ENCODE data around the gene GPR75. TPM values are rescaled to one million over a fixed set of nuclear protein-coding genes. Genes with fewer than 3 reads are reported as not detected.

Gene GPR75
- total RNA-seq, 1 experiment from 2014 or later: 5.3 TPM

DNA sequence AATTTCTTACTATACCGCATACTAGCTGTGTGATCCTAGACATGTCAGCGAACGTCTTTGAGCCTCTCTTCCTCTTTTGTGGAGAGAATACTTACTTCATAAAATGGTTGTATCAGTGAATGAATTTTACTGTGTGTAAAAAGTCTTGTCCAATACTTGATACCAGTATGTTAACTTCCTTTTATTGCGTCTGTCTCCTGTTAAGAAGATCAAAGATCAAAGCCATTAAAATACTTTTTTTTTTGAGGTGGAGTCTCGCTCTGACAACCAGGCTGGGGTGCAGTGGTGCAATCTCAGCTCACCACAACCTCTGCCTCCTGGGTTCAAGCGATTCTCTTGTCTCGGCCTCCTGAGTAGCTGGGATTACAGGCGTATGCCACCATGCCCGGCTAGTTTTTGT is 39.7 kb downstream of the GPR75 start:
- Histone ChIP-seq H3K23ac (ENCODE audit: insufficient read length, low read depth, low read length) (no peak overlapping the region), H3K27ac (ENCODE audit: insufficient read length, low read depth, low read length) (no peak overlapping the region), H2AK5ac (ENCODE audit: insufficient read length, low read length) (no peak overlapping the region), H4K8ac (replicated peaks; ENCODE audit: insufficient read length, low read depth, low read length) (no peak overlapping the region), H2BK5ac (ENCODE audit: insufficient read length, low read length) (no peak overlapping the region), H3K27me3 (ENCODE audit: insufficient read depth, low read length) (no peaks in the 10 kb centered on the region), H3K79me1 (ENCODE audit: insufficient read depth, low read depth, low read length, poor library complexity, severe bottlenecking) (no peaks in the 10 kb centered on the region), H3K56ac (ENCODE audit: insufficient read length, low read depth, low read length) (no peak overlapping the region), H4K91ac (ENCODE audit: insufficient read length, low read depth, low read length) (no peak overlapping the region), H3K23me2 (ENCODE audit: insufficient read length, low read depth, low read length, poor library complexity, severe bottlenecking) (no peaks in the 10 kb centered on the region), H3K4me2 (ENCODE audit: insufficient read depth, insufficient read length, low read length) (no peak overlapping the region), H3K4ac (ENCODE audit: low read depth, low read length) (no peak overlapping the region), H3K79me2 (ENCODE audit: insufficient read depth, low read length) (no peaks in the 10 kb centered on the region), H3K9me3 (ENCODE audit: control insufficient read depth, low read depth, low read length) (no peaks in the 10 kb centered on the region), H2BK120ac (ENCODE audit: low read depth, low read length, poor library complexity, severe bottlenecking) (no peak overlapping the region), H2BK20ac (ENCODE audit: low read depth, low read length, poor library complexity, severe bottlenecking) (no peak overlapping the region), H3K9ac (ENCODE audit: extremely low read depth, insufficient read length, low read length) (no peak overlapping the region), H4K20me1 (ENCODE audit: control insufficient read depth, insufficient read depth, insufficient read length) (no peaks in the 10 kb centered on the region), H3T11ph (ENCODE audit: low read length) (no peak overlapping the region), H3K14ac (ENCODE audit: insufficient read depth, low read length) (no peak overlapping the region), H2BK12ac (ENCODE audit: insufficient read length, low read depth, low read length) (no peak overlapping the region), H4K5ac (ENCODE audit: insufficient read length, low read depth, low read length) (no peak overlapping the region), H2AFZ (ENCODE audit: low read length) (no peak overlapping the region), H3K18ac (ENCODE audit: insufficient read length, low read depth, low read length) (no peak overlapping the region), H3K4me1 (ENCODE audit: insufficient read depth, low read length) (no peaks in the 10 kb centered on the region), H2BK15ac (ENCODE audit: low read depth, low read length) (no peak overlapping the region)
- TF ChIP-seq, protein P1, sequence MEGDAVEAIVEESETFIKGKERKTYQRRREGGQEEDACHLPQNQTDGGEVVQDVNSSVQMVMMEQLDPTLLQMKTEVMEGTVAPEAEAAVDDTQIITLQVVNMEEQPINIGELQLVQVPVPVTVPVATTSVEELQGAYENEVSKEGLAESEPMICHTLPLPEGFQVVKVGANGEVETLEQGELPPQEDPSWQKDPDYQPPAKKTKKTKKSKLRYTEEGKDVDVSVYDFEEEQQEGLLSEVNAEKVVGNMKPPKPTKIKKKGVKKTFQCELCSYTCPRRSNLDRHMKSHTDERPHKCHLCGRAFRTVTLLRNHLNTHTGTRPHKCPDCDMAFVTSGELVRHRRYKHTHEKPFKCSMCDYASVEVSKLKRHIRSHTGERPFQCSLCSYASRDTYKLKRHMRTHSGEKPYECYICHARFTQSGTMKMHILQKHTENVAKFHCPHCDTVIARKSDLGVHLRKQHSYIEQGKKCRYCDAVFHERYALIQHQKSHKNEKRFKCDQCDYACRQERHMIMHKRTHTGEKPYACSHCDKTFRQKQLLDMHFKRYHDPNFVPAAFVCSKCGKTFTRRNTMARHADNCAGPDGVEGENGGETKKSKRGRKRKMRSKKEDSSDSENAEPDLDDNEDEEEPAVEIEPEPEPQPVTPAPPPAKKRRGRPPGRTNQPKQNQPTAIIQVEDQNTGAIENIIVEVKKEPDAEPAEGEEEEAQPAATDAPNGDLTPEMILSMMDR (conservative IDR thresholded peaks at IDR 0.05): no peak
- no CpG with 5 or more reads among the region's 9 CpGs for WGBS (ENCODE audit: extremely low coverage, insufficient read length, low lambda C conversion rate)
- H3K27me3 Mint-ChIP-seq (ENCODE audit: low read depth): no peaks in the 10 kb centered on the region
- H3K9me3 Mint-ChIP-seq: no peaks in the 10 kb centered on the region
- no peak overlapping the region for H3K27ac Mint-ChIP-seq
- peaks cover 0 to 5% of the 10 kb centered on the region in 2 experiments; a peak in 1 of 4 replicates for H3K4me1 Mint-ChIP-seq
- no peak overlapping the region for H3K4me3 Mint-ChIP-seq
- H3K36me3 Mint-ChIP-seq (ENCODE audit: insufficient read depth in 1 of 3, low read depth in 3 of 3): peaks cover 5 to 22% (median 13%) of the 10 kb centered on the region in 3 experiments; a peak in 6 of 7 replicates
- no peak for DNase-seq
